ENCODE measurements around the gene WWOX. TPM values are rescaled to one million over a fixed set of nuclear protein-coding genes. Genes with fewer than 3 reads are reported as not detected.

Gene WWOX
- polyA plus RNA-seq, 2 of the 4 experiments (the other 2 are of a cell fraction): 16.0 to 17.2 TPM

DNA sequence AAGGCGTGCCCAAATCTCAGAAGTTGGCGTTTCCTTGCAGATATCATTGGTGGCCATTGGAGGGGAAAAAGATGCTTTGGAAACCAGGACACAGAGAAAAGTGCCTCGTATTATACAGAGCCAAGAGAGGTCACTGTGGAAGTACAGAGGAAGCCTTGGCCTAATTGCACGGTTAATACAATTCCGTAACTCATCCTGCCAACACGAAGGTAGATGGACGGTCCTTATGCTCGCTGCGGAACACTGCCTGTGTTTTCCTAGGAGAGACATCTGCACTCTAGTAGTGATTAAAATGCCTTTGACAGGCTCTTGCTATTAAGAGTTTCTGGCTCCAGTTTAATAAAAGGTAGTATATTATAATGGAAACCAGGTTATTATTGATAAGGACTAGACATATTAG, 536.4 kb downstream of the WWOX start:
- ATAC-seq: no peak
- Histone ChIP-seq H3K9me3 (peaks cover 3% of the 10 kb centered on the region; the same call in 1 of the 3 replicates), H3K4me3 (no peak overlapping the region), H3K4me2 (no peak overlapping the region), H3K4me1 (no peaks in the 10 kb centered on the region), H3K27ac (no peak overlapping the region)
- CTCF ChIA-PET: no interaction called here
- POLR2A ChIA-PET: no interaction called here
- WGBS (ENCODE audit: missing lambda C conversion rate): 70% methylated on average over 9 of the region's 9 CpGs
- no peak for DNase-seq (ENCODE audit: low read depth in 1 of 2, low spot score in 1 of 2)
- no peak for TF ChIP-seq CBX2 (IDR thresholded peaks at IDR 0.05; ENCODE audit: borderline replicate concordance, low read depth)
- no peak for TF ChIP-seq HEYL (CRISPR knock-in tag; IDR thresholded peaks at IDR 0.05)
- TF ChIP-seq, protein P1, sequence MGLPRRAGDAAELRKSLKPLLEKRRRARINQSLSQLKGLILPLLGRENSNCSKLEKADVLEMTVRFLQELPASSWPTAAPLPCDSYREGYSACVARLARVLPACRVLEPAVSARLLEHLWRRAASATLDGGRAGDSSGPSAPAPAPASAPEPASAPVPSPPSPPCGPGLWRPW (IDR thresholded peaks at IDR 0.05): no peak
- TF ChIP-seq, protein P2, sequence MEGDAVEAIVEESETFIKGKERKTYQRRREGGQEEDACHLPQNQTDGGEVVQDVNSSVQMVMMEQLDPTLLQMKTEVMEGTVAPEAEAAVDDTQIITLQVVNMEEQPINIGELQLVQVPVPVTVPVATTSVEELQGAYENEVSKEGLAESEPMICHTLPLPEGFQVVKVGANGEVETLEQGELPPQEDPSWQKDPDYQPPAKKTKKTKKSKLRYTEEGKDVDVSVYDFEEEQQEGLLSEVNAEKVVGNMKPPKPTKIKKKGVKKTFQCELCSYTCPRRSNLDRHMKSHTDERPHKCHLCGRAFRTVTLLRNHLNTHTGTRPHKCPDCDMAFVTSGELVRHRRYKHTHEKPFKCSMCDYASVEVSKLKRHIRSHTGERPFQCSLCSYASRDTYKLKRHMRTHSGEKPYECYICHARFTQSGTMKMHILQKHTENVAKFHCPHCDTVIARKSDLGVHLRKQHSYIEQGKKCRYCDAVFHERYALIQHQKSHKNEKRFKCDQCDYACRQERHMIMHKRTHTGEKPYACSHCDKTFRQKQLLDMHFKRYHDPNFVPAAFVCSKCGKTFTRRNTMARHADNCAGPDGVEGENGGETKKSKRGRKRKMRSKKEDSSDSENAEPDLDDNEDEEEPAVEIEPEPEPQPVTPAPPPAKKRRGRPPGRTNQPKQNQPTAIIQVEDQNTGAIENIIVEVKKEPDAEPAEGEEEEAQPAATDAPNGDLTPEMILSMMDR (IDR thresholded peaks at IDR 0.05): no peak
- TF ChIP-seq RCOR1 (IDR thresholded peaks at IDR 0.05; ENCODE audit: low read depth, low read length): no peak
- TF ChIP-seq HOXA7 (CRISPR knock-in tag; IDR thresholded peaks at IDR 0.05): no peak
- no peak for TF ChIP-seq FOSB (CRISPR knock-in tag; IDR thresholded peaks at IDR 0.05)
- no peak for TF ChIP-seq EHF (CRISPR knock-in tag; IDR thresholded peaks at IDR 0.05)
- no peak for TF ChIP-seq EP300 (IDR thresholded peaks at IDR 0.05)
- TF ChIP-seq, protein P3, sequence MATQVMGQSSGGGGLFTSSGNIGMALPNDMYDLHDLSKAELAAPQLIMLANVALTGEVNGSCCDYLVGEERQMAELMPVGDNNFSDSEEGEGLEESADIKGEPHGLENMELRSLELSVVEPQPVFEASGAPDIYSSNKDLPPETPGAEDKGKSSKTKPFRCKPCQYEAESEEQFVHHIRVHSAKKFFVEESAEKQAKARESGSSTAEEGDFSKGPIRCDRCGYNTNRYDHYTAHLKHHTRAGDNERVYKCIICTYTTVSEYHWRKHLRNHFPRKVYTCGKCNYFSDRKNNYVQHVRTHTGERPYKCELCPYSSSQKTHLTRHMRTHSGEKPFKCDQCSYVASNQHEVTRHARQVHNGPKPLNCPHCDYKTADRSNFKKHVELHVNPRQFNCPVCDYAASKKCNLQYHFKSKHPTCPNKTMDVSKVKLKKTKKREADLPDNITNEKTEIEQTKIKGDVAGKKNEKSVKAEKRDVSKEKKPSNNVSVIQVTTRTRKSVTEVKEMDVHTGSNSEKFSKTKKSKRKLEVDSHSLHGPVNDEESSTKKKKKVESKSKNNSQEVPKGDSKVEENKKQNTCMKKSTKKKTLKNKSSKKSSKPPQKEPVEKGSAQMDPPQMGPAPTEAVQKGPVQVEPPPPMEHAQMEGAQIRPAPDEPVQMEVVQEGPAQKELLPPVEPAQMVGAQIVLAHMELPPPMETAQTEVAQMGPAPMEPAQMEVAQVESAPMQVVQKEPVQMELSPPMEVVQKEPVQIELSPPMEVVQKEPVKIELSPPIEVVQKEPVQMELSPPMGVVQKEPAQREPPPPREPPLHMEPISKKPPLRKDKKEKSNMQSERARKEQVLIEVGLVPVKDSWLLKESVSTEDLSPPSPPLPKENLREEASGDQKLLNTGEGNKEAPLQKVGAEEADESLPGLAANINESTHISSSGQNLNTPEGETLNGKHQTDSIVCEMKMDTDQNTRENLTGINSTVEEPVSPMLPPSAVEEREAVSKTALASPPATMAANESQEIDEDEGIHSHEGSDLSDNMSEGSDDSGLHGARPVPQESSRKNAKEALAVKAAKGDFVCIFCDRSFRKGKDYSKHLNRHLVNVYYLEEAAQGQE (IDR thresholded peaks at IDR 0.05): no peak
- no peak for FAIRE-seq

DNA sequence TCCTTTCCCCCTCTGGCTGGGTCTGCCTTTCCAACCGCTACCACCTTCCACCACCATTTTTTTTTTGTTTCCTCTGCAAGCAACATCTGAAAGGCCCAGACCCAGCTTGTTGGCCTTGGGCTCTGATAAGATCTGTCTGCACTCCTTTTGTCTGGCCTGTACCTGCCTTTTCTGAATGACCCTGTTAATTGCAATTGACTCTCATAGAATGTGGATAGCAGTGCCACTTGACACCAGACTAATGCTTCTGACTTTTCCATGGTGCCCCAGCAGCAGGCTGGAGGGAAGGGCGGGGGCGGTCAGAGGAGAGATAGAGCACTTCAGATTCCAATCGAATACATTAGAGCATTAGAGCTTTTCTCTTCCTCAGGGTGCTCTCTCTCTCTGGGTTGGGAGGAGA, 538.9 kb downstream of the WWOX start:
- no peak for TF ChIP-seq NR3C1 (IDR thresholded peaks at IDR 0.05)
- TF ChIP-seq ZSCAN20 (CRISPR knock-in tag; IDR thresholded peaks at IDR 0.05): no peak
- TF ChIP-seq, protein P4, sequence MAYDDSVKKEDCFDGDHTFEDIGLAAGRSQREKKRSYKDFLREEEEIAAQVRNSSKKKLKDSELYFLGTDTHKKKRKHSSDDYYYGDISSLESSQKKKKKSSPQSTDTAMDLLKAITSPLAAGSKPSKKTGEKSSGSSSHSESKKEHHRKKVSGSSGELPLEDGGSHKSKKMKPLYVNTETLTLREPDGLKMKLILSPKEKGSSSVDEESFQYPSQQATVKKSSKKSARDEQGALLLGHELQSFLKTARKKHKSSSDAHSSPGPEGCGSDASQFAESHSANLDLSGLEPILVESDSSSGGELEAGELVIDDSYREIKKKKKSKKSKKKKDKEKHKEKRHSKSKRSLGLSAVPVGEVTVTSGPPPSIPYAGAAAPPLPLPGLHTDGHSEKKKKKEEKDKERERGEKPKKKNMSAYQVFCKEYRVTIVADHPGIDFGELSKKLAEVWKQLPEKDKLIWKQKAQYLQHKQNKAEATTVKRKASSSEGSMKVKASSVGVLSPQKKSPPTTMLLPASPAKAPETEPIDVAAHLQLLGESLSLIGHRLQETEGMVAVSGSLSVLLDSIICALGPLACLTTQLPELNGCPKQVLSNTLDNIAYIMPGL (CRISPR knock-in tag; IDR thresholded peaks at IDR 0.05; ENCODE audit: borderline replicate concordance): no peak
- no peak for TF ChIP-seq EHF (CRISPR knock-in tag; IDR thresholded peaks at IDR 0.05)
- no peak for TF ChIP-seq KDM5A (IDR thresholded peaks at IDR 0.05)
- no peak for TF ChIP-seq HOXA7 (CRISPR knock-in tag; IDR thresholded peaks at IDR 0.05)
- no peak for TF ChIP-seq TFCP2L1 (CRISPR knock-in tag; IDR thresholded peaks at IDR 0.05)
- no peak for TF ChIP-seq CHD4 (IDR thresholded peaks at IDR 0.05; ENCODE audit: borderline replicate concordance)
- TF ChIP-seq PHF8 (IDR thresholded peaks at IDR 0.05; ENCODE audit: borderline replicate concordance, low read depth): no peak
- TF ChIP-seq TP53 (CRISPR knock-in tag; IDR thresholded peaks at IDR 0.05): no peak
- TF ChIP-seq, protein P5, sequence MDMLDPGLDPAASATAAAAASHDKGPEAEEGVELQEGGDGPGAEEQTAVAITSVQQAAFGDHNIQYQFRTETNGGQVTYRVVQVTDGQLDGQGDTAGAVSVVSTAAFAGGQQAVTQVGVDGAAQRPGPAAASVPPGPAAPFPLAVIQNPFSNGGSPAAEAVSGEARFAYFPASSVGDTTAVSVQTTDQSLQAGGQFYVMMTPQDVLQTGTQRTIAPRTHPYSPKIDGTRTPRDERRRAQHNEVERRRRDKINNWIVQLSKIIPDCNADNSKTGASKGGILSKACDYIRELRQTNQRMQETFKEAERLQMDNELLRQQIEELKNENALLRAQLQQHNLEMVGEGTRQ (IDR thresholded peaks at IDR 0.05): no peak
- TF ChIP-seq, protein P6, sequence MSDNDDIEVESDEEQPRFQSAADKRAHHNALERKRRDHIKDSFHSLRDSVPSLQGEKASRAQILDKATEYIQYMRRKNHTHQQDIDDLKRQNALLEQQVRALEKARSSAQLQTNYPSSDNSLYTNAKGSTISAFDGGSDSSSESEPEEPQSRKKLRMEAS (IDR thresholded peaks at IDR 0.05): no peak
- no peak for TF ChIP-seq HDAC2 (IDR thresholded peaks at IDR 0.05)
- TF ChIP-seq, protein P7, sequence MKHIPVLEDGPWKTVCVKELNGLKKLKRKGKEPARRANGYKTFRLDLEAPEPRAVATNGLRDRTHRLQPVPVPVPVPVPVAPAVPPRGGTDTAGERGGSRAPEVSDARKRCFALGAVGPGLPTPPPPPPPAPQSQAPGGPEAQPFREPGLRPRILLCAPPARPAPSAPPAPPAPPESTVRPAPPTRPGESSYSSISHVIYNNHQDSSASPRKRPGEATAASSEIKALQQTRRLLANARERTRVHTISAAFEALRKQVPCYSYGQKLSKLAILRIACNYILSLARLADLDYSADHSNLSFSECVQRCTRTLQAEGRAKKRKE (CRISPR knock-in tag; IDR thresholded peaks at IDR 0.05; ENCODE audit: low read depth): no peak
- TF ChIP-seq EHMT2 (IDR thresholded peaks at IDR 0.05; ENCODE audit: low read depth): no peak
- POLR2A ChIA-PET: no interaction called here
- Histone ChIP-seq H3K4me3 (no peak overlapping the region), H3K27ac (no peak overlapping the region), H3K4me2 (no peak overlapping the region), H3K4me1 (no peaks in the 10 kb centered on the region), H3K9me3 (no peaks in the 10 kb centered on the region)
- DNase-seq (ENCODE audit: low read depth in 1 of 2, low spot score in 1 of 2): no peak
- FAIRE-seq: no peak
- no peak for ATAC-seq
- CTCF ChIA-PET: interaction anchor here (0.6 kb wide), 1 partner anchor 76 kb away, joined by 3 read pairs; no protein-coding TSS in a partner anchor
- WGBS (ENCODE audit: missing lambda C conversion rate): 56% methylated on average over 4 of the region's 4 CpGs
